OCI-LY1 (cell line): ENCODE data around the gene TOX2.

Experiments used
- CTCF ChIP-seq: fragments of 200-600 bp; sonication (generic), shearing (Covaris generic); IDR thresholded peaks from 2 replicates; pipeline ENCODE4 v1.5.1; 2017; ENCODE audit warnings: mild to moderate bottlenecking, antibody characterized with exemption, low read length, moderate library complexity, mixed read lengths
- EZH2 ChIP-seq: fragments of 200-600 bp; sonication (generic), shearing (Covaris generic); IDR thresholded peaks from 2 replicates; pipeline ENCODE4 v1.8.0; 2017; ENCODE audit warnings: borderline replicate concordance, mixed run types, mild to moderate bottlenecking, antibody characterized with exemption, low read length, moderate library complexity, mixed read lengths

- TF ChIP-seq CTCF, result peak; percentile 45; the same call in 1 of the 2 replicates
- no peak for TF ChIP-seq EZH2
Observed at GRCh38 chr20:44056010-44056698, 141.5 kb downstream of the TOX2 start.
